Stimulated activated CD4-positive, alpha-beta T cell treated with anti-CD3 and anti-CD28 coated beads, TNF-alpha, amount 100 ng/mL, for 48 hours (primary cell): ENCODE results near the gene S100P.
"Not testable (repeated sequence)": the region's sequence is repeated elsewhere in the genome, so short reads cannot be mapped to it uniquely, and the experiment has no call there.

Source experiments
- DNase-seq, 3 donors: peaks; one replicate each; pipeline ENCODE4 v3.0.0-alpha.2; 2020; ENCODE audit warnings: low read depth in 3 of 3

Gene S100P

DNA sequence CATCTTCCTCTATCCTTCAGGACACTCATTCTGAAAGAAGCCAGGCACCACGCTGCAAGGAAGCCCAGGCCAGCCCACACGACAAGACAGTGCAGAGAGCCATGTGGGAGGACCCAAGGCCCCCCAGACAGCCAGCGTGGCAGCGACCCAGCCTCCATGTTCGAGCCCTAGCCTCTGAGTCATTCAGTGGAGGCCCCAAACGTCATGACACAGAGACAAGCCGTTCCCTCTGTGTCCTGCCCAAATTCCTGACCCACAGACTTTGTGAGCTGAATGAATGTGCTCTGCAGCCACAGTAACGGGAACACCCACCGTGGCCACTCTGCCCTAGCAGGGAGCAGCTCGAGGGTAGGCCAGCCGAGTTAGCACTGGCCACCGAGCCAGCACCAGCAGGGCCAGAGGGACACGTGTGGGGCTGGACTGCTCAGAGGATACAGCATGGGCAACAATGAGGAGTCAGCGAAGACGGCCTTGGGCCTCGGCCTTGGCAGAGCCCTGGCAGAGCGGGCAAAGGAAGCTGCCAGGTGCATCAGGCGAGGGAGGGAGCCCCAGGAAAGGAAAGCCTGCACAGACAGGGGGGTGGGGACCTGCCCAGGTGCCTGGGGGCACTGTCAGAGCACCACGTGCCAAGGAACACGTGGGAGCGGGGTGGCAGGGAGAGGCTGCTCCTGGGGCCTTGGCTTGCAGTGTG lies 30.9 kb downstream of the S100P start:
- DNase-seq = no peak

DNA sequence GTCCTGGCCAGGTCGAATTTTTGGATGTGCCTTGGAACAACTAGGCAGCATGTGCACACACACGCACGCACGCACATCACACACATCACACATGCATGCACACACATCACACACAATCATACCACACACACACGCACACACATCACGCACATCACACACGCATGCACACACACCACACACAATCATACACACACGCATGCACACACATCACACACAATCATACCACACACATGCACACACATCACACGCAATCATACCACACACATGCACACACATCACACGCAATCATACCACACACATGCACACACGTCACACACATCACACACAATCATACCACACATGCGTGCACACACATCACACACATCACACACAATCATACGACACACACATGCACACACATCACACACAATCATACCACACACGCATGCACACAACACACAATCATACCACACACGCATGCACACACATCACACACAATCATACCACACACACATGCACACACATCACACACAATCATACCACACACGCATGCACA lies 31.8 kb downstream of the S100P start:
- DNase-seq = not testable (repeated sequence)

DNA sequence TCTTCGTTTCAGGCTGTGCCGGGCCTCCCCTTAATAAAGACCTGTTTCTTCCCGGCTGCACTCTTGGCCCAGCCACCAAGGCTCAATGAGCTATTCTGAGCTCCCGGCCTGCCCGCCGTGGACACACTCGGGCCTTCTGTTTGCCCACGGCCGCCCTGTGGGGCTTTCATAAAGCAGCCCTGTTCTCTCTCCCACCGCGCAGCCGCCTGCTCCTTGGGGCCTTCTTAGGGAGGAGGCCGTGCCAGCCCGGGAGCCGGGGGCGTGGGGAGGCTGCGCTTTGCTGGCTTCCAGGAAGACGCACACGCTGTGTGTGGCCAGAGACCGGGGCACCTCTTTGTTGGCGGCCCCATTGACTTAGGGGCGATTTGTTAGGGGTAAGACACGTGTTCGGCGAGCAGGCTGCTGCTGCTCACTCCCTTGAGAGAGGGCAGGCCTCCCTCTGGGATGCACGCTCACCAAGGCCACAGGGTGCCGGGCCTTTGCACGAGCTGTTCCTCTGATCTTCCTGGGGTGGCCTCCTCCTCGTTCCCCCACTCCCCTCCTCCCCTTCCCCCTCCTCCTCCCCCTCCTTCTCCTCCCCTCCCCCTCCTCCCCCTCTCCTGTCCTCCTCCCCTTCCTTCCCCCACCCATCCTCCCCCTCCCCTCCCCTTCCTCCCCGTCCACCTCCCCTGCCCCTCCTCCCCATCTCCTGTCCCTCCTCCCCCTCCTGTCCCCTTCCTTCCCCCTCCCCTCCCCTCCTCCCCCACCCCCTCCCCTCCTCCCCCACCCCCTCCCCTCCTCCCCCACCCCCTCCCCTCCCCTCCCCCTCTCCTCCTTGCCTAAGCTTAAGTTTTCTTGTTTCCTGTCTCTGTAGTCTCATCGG lies 33.6 kb downstream of the S100P start:
- no peak for DNase-seq

DNA sequence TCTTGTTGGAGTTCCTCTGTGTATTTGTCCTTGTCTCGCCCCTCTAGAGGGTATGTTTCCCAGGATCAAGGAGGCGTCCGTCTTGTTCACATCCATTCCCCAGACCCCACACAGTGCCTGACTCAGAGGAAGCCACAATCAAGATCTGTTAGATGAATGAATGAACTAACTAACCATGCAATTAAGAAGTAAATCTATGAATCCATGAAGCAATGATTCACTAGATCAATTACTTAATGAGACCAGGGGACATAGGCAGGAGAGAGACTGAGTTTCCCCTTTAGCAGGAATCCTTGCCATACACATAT lies 34.2 kb downstream of the S100P start:
- no peak for DNase-seq

DNA sequence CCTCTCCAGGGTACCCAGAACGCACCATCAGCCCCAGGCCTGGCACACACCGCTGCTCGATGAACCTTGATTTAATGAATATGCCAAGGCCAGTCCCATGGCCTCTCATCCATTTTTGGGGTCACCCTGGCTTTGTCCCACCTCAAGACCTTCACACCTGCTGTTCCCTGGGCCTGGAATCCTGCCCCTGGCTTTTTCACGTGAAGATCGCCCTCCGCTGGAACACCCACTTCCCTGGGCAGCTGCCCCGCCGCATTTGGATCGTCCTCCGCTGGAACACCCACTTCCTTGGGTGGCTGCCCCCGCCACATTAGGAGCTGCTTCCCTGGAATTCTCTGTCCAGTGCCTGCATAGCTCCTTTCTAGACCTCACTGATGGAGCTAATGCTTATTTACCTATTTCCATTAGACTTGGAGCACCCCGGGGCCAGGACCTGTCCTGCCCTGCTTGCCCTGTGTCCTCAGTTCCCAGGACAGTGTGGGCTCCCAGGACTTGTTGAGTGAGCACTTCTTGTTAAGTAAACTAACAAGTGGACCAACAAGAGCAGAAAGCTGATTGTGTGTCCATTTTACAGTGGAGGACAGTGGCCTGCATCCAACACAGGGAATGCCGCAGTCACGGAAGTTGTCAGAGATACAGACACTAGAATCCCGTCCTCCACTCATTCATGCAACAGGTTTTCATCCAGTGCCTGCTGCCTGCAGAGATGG lies 34.8 kb downstream of the S100P start:
- DNase-seq = no peak

DNA sequence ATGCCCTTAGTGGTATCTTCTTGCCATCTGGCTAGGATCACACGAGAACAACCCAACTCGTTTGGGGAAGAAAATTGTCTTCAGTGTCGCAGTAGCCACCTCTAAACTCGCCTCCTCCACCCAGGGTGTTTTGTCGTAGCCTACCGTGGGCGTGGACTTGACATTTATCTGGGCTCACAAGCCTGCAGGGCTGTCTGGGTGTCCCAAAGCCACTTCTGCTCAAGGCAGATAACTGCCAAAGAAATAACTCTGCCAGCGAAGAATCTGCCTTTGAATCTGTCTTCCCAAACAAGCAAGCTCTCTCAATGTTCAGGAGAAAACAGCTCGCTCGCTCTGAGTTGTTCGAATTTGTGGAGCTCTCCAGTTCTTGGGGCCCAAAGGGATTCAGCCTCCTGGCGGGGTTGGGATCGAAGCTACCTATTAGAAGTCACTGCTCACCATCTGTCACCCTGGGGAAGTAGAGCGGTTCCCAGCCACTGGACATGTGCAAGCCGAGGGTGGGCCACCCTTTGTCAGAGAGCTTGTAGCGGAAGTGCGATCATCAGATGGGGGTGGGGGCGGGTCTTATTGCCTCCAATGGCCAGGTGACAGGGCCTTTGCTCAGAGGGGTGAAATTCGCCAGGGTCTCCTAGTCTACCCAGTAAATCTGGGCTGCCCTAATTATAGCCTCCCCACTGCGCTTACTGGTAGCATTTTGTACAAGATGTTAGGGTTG lies 37.1 kb downstream of the S100P start:
- DNase-seq = no peak

DNA sequence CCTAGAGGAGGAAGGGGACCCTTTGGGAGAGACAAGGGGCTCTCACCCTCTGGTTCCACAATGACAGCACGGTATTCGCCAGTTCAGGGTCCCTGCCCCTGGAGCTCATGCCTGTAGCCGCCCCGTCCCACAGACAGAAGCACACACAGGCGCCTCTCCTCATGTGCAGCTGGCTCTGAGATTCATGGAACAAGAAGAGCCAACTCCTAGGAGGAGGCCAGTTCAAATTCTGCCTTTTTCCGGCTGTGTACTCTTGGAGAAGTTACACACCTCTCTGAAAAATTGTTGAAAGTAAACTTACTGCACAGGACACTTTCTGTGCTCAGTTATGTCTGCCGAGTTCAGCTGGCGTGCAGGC lies 37.6 kb downstream of the S100P start:
- no peak for DNase-seq

DNA sequence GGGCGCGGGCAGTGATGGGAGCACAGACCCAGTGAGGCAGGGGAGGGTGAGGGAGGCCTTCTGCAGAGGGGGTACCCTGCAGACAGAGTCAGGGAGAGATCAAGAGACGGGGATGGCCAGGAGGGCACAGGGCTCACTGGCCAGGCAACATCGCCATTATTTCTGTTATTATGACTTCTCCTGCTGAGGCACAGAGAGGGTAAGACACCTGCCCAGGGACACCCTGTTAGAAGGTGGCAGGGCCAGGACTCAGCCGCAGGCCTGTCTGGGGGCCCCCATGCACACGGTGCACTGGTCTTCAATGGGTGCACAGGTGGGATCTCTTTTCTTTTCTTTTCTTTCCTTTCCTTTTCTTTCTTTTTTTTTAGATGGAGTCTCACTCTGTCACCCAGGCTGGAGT lies 38.1 kb downstream of the S100P start:
- DNase-seq = no peak

DNA sequence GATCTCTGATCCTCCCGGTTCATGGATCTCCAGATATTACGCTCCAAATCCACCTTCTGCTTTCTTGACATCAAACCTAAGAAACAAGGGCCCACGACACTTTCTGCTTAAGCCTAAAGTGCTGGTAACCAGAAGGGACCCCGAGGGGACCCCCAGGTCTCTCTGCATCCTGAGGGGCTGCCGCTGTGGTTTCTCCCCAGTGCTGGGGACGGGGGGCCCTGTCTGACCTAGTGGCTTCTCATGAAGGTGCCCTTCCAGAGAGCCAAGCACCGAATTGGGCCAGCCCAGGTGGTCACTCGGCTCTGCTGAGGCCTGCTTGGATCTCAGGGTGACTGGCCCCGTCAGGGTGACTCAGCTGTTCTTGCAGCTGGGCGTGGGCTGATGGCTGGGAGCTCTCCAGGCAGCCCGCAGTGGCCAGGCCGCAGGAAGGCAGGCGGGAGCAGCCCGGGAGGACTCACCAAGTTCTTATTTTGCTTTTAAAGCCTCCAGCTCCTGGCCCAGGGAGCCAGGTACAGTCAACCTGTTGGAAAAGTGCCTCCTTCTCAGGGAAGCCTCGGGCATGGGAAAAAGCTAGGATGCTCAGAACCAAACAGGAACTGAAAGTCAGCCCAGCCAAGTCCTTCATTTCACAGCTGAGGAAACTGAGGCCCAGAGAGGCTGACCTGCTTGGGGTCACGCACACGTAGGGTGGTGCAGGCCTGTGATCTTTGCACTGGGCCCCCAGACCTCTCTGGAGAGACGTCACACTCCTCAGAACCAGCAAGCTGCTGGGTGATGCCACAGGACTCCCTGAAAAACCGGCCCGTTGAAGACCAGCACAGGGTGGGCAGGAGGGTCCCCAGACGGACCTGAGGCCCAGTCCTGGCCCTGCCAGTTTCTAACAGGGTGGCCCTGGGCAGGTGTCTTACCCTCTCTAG lies 39.0 kb downstream of the S100P start:
- no peak for DNase-seq

DNA sequence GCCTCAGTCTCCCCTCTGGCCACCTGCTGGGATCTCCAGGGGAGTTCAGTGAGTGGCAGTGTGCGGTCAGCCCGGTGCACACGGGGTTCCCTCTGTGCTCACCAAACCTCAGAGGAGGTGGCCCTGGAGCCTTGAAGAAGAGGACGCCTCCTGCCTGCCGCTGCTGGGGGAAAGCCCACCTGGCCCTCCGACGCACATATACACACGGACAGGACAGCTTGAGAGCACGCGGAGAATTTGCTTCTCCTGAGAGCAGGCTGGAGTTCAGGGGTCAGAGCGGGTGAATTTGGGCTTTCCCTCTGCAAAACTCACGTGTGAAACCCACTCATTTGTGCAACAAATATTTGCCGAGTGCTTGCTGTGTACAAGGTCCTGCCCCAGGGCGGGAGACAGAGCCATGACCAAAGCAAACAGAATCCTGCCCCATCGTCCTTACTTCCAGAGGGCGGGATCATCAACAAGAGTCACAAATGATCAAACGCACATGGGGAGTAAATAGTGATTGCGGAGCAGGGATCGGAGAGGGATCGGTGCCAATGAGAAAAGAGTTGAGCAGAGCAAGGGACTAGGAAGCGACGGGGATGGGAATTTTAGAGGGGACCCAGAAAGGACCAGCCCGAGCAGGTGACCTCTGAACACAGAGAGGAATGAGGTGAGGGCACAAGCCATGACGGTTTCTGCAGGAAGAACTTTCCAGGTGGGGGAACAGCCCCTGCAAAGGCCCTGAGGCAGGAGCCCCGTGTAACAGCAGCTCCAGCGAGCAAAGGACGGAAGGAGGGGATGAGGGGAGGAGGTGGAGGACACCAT lies 39.9 kb downstream of the S100P start:
- no peak for DNase-seq

DNA sequence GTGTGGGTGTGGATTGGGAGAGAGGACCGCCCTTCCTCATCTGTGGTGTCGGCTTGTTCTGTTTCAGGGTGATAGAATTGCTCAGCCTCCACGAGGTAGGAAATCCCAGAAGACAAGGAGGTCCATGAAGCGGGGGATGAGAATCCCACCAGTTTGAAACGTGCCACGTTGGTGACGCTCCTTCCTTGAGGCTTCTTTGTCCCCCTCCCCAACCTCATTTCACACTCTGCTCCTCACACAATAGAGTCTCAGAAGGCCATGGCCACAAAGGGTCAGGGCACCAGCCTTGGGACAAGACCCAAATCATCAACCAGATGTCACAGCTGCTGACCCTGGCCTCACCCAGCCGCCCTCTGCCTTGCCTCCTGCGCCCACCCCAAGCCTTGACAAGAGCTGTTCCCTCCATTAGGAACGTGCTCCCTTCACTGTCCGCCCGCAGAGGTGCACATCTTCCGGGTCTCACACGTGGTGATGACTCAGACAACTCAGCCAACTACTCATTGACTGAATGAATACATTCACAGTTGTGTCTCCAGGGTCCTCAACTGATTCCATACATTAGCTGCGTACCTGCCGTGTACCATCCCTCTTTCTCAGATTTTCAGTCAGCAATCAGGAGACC lies 40.6 kb downstream of the S100P start:
- DNase-seq = no peak

DNA sequence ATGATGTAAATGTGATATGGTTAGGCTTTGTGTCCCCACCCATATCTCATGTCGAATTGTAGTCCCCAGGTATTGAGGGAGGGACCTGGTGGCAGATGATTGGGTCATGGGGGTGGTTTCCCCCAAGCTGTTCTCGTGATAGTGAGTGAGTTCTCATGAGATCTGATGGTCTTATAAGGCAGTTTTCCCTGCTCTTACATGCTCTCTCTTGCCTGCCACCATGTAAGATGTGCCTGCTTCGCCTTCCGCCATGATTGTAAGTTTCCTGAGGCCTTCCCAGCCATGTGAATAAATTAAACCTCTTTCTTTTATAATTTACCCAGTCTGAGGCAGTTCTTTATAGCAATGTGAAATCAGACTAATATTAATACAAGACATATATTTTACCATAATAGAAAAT lies 46.2 kb downstream of the S100P start:
- DNase-seq = no peak

DNA sequence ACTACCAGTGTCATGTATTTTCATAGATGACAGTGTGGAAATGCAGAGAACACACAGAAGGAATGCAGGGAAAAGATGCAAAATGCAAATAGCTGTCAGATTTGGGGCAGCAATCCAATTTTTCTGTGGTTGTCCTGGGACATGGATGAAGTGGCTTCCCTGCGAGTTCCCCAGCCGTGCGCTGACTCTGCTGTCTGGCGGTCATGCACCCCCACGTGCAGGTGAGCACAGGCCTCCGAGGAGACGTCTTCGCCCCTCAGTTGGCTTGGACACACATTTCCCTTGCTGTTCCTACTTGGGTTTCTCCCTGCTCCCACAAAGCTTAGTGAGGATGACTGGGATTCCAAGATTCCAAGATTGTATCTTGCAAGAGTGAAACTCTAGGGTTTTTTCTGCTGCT lies 46.7 kb downstream of the S100P start:
- no peak for DNase-seq

DNA sequence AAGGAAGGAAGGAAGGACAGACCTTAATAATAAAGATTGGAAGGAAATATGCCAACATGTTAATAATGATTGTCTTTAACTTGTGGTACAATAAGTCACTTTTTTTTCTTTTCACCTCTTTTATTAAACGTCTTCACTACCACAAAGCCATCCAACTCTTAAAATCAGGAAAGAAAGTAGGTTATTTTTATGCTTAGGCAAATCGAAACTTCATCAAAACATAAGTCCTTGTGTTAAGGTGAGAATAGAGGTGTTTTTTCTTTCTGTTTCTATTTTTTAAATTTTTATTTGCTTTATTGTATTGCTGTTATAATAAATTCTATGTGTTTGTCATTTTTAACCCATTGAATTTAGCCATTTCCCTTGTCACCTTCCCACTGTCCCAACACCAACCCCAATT lies 48.8 kb downstream of the S100P start:
- DNase-seq = no peak

DNA sequence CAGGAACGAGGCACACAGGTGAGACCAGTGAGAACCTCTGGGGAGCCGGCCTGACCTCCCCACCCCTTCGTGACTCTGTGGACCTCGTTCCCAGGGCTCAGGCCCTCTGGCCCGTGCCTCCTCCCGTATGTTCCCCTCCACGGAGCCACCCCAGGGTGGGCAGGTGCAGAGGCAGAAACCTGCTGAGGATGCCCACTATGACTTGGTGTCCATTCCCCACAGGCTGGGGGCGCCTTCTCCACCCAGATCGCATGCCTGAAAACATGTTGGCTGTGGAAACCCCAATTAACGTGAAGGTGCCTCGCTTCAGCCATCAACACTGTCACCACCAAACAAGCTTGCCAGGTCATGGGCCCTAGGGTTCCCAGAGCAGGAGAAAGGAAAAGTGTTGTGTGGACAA lies 49.3 kb downstream of the S100P start:
- DNase-seq = no peak
